Measurements from ENCODE around the gene SH3BP1. TPM values are rescaled to one million over a fixed set of nuclear protein-coding genes. Genes with fewer than 3 reads are reported as not detected.

The SH3BP1 gene
- total RNA-seq, 4 donors from 2014 or later = 7.4 to 26.2 (median 14.2) TPM

DNA sequence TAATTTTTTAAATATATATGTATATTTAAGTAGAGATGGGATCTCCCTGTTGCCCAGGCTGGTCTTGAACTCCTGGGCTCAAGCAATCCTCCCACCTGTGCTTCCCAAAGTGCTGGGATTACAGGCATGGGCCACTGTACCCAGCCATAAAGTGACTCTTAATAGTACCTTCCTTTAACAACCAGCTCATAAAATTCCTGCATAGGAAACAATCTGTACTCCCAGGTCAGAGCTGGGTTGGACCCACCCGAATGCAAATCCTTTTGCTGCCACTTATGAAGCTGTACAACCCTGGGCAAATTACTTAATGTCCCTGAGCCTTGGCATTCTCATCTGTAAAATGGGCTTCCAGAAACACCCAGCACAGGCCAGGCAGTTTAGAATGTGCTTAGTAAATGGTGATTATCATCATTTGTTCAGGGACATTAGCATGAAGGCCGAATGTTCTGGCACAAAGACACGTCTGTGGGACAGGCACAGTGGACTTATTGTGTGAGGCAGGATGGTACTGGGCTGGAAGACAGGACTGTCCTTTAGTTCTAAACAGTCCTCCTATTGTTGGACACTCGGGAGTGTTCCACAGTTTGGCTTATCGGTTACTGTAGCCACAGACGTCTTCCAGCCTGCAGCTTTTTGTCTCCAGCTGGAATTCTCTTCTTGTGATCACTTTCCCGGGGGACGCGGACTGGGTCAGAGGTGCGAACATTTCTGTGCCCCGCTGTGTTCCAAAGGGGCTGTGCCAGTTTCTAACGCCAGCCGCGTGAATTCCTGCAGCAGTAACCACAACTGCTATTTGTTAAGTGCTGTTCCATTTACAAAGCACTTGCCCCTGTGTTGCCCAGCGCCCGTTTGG lies 25.0 kb downstream of the SH3BP1 start:
- Histone ChIP-seq H3K4me3 (no peak overlapping the region), H3K36me3 (no peaks in the 10 kb centered on the region), H3K4me1 (peaks cover 0 to 7% of the 10 kb centered on the region in 2 donors), H3K27ac (no peak overlapping the region), H3K9me3 (no peaks in the 10 kb centered on the region), H3K27me3 (no peaks in the 10 kb centered on the region)
- intact Hi-C loops (cut with DNase I; ENCODE audit: low total_unique reads) = no loop called here
- TF ChIP-seq POLR2A (IDR thresholded peaks at IDR 0.05) = no peak
- TF ChIP-seq, protein P1, sequence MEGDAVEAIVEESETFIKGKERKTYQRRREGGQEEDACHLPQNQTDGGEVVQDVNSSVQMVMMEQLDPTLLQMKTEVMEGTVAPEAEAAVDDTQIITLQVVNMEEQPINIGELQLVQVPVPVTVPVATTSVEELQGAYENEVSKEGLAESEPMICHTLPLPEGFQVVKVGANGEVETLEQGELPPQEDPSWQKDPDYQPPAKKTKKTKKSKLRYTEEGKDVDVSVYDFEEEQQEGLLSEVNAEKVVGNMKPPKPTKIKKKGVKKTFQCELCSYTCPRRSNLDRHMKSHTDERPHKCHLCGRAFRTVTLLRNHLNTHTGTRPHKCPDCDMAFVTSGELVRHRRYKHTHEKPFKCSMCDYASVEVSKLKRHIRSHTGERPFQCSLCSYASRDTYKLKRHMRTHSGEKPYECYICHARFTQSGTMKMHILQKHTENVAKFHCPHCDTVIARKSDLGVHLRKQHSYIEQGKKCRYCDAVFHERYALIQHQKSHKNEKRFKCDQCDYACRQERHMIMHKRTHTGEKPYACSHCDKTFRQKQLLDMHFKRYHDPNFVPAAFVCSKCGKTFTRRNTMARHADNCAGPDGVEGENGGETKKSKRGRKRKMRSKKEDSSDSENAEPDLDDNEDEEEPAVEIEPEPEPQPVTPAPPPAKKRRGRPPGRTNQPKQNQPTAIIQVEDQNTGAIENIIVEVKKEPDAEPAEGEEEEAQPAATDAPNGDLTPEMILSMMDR (IDR thresholded peaks at IDR 0.05) = no peak
- no peak for DNase-seq

DNA sequence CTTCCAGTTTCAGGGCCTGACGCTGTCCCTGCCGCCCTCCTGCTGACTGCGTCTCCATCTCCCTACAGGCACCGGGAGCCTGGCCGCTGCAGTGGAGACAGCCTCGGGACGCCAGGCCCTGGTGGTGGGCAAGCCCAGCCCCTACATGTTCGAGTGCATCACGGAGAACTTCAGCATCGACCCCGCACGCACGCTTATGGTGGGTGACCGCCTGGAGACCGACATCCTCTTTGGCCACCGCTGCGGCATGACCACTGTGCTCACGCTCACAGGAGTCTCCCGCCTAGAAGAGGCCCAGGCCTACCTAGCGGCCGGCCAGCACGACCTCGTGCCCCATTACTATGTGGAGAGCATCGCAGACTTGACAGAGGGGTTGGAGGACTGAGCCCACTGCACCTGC lies 26.0 kb downstream of the SH3BP1 start:
- H3K9me3 ChIP-seq = no peaks in the 10 kb centered on the region
- intact Hi-C loops (cut with DNase I; ENCODE audit: low total_unique reads) = no loop called here
- H3K27ac ChIP-seq = no peak overlapping the region
- peaks cover 0 to under 1% of the 10 kb centered on the region in 2 donors for H3K4me1 ChIP-seq
- TF ChIP-seq, protein P1 (IDR thresholded peaks at IDR 0.05) = no peak
- TF ChIP-seq POLR2A (IDR thresholded peaks at IDR 0.05) = no peak
- H3K4me3 ChIP-seq = no peak overlapping the region
- H3K36me3 ChIP-seq = no peaks in the 10 kb centered on the region
- H3K27me3 ChIP-seq = no peaks in the 10 kb centered on the region
- DNase-seq = no peak

DNA sequence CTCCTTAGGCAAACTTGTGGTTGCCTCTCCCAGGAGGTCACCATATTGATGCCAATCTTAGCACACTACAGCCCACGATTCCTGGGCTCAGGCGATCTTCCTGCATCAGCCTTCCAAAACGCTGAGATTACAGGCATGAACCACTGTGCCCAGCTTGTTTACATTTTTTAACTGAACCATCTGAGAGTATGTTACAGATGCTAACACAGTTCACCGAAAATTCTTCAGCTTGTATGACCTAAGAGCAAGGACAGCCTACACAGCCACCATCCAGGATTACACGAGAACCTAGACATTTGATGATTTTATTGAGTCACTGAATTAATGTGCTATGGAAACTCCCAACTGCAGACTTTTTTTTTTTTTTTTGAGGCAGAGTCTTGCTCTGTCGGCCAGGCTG lies 30.1 kb downstream of the SH3BP1 start:
- no peak overlapping the region for H3K27ac ChIP-seq
- intact Hi-C loops (cut with DNase I; ENCODE audit: low total_unique reads) = no loop called here
- no peak for DNase-seq
- no peaks in the 10 kb centered on the region for H3K27me3 ChIP-seq
- no peaks in the 10 kb centered on the region for H3K9me3 ChIP-seq
- TF ChIP-seq, protein P1 (IDR thresholded peaks at IDR 0.05) = no peak
- TF ChIP-seq POLR2A (IDR thresholded peaks at IDR 0.05) = no peak
- no peaks in the 10 kb centered on the region for H3K36me3 ChIP-seq
- H3K4me1 ChIP-seq = peaks cover 0 to 9% of the 10 kb centered on the region in 2 donors
- H3K4me3 ChIP-seq = no peak overlapping the region

DNA sequence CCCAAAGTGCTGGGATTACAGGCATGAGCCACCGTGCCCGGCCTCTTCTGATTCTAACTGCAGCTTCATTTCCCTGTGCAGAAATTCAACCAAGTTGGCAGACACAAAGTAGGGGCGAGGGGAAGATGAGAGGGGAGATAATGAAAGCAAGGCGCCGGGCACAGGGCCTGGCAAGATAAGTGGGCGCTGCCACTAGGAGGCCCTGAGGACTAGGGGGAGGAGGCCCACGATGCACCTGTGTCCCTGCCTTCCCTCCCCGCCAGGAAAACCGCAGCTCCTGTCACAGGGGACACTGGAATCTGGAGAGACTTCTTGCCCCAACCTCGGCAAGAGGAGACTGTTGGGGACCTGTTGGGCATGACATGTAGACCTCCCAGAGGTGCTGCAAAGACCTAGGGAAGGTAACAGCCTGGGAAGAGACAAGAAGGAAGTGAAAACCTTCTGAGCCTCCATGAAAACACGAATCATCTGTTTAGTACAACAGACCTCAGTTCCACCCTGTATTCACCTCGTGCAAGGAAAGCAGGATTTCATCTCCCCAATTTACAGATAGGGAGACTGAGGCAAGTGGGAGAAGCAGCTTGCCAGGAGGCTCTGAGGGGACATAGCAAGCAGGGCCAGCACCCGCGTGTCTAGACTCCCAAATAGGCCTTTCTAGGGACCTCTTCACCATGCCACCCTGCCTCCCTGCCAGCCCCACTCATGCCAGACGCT lies 32.9 kb downstream of the SH3BP1 start:
- Histone ChIP-seq H3K4me1 (peaks cover under 1 to 9% of the 10 kb centered on the region in 2 donors), H3K36me3 (no peaks in the 10 kb centered on the region), H3K27me3 (no peaks in the 10 kb centered on the region), H3K4me3 (no peak overlapping the region), H3K9me3 (no peaks in the 10 kb centered on the region), H3K27ac (peak overlapping the region; percentile 93 to 99)
- TF ChIP-seq, protein P1 (IDR thresholded peaks at IDR 0.05) = no peak
- no peak for TF ChIP-seq POLR2A (IDR thresholded peaks at IDR 0.05)
- DNase-seq = no peak
- intact Hi-C loops (cut with DNase I; ENCODE audit: low total_unique reads) = no loop called here

DNA sequence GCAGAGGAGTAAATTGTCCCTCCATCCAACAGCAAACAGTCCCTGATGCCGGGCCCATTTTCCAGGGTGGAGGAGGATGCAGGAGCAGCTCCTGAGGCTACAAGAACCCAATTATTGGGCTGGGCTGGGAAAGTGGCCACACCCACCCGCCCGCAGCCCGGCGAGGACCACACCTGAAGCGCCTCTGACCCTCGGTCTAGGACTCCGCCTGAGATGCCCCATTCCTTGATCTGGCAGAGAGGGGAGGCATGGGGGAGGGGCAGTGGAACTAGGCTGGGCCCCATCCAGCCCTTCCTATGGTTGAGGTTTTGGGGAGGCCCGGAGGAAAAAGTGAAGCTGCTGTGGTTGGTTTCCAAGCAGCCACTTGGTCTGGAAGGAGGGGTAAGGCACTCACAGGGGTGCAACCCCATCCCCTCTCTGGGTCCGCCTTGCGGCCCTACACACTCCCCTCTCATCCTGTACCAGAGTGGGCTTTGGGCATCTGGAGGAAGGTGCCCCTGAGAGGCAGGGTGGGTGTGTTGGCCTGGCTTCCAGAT lies 33.5 kb downstream of the SH3BP1 start:
- Histone ChIP-seq H3K4me1 (peaks cover 3 to 14% of the 10 kb centered on the region in 2 donors), H3K36me3 (no peaks in the 10 kb centered on the region), H3K9me3 (no peaks in the 10 kb centered on the region), H3K27ac (peak overlapping the region; percentile 93 to 99), H3K27me3 (no peaks in the 10 kb centered on the region), H3K4me3 (no peak overlapping the region)
- intact Hi-C loops (cut with DNase I; ENCODE audit: low total_unique reads) = no loop called here
- no peak for DNase-seq
- TF ChIP-seq, protein P1 (IDR thresholded peaks at IDR 0.05) = no peak
- no peak for TF ChIP-seq POLR2A (IDR thresholded peaks at IDR 0.05)

All from uterus (tissue), 4 donors.